ENCODE data around the gene GAS2.

The GAS2 gene

DNA sequence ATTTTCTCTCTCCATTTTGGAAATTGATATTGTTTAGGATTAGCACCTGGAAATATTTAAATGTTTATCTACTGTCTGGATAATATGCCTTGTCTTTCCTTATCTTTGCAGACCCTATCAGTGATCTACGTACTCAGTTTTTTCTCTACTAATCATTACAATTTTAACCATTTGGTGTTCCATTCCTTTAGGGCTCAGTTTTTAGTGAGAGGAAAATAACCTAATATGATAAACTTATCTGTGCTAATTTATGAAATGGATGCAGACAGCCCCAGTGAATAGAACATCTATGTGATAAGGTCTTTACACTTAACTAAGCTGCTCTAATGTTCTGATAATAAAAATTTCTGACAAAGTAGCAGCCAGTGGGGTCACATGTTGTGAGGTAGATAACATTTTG is 94.7 kb downstream of the GAS2 start:
- DNase-seq (ENCODE audit: low read depth in 2 of 2), result no peak
- TF ChIP-seq, protein P1, sequence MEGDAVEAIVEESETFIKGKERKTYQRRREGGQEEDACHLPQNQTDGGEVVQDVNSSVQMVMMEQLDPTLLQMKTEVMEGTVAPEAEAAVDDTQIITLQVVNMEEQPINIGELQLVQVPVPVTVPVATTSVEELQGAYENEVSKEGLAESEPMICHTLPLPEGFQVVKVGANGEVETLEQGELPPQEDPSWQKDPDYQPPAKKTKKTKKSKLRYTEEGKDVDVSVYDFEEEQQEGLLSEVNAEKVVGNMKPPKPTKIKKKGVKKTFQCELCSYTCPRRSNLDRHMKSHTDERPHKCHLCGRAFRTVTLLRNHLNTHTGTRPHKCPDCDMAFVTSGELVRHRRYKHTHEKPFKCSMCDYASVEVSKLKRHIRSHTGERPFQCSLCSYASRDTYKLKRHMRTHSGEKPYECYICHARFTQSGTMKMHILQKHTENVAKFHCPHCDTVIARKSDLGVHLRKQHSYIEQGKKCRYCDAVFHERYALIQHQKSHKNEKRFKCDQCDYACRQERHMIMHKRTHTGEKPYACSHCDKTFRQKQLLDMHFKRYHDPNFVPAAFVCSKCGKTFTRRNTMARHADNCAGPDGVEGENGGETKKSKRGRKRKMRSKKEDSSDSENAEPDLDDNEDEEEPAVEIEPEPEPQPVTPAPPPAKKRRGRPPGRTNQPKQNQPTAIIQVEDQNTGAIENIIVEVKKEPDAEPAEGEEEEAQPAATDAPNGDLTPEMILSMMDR (IDR thresholded peaks at IDR 0.05; ENCODE audit: low read depth, low read length), result no peak

DNA sequence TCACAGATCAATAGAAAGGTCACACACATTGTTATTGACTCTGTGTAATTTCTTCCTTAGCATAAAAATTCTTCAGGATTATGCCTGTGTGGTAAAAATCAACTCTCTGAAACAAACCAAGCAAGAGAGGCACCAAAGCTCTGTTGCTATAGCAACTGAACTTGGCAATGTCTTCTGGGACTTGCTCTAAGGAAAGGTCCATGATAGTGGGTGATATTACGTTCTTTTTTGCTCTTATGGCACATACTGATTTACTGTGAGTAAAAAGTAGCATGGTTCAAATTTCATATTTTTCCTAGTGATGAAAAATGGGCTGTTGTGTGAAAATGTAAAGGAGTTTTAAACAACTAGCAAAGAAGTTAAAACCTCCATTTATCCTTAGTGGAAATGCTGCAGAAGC is 96.8 kb downstream of the GAS2 start:
- H3K4me3 ChIP-seq (replicated peaks in 1 of 2; ENCODE audit: low read depth in 2 of 2, low read length in 2 of 2), result no peak overlapping the region
- TF ChIP-seq, protein P1 (IDR thresholded peaks at IDR 0.05; ENCODE audit: low read depth, low read length), result no peak
- DNase-seq (ENCODE audit: low read depth in 2 of 2), result no peak

More for the DNA sequence above, 94.7 kb downstream of the GAS2 start:
- H3K4me3 ChIP-seq (replicated peaks in 1 of 2; ENCODE audit: low read depth in 2 of 2, low read length in 2 of 2), result no peak overlapping the region

DNA sequence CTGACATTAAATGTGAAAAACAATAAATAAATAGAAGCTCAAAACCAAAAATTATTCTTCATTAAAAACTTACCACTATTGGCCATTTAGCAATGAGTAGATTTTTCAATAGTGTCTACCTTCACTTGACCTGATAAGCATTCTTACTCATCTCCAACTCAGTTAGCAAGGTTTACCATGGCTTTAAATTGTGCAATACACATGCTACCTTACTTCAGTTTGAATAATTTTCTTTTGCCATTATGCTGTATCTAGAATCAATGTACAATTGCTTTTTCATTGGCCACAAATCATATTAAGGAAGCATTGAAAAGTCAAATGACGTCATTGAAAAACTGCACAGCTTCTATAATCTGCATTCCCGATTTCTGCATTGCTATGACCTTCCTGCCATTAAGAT is 98.3 kb downstream of the GAS2 start:
- no peak overlapping the region for H3K4me3 ChIP-seq (replicated peaks in 1 of 2; ENCODE audit: low read depth in 2 of 2, low read length in 2 of 2)
- TF ChIP-seq, protein P1 (IDR thresholded peaks at IDR 0.05; ENCODE audit: low read depth, low read length), result no peak
- no peak for DNase-seq (ENCODE audit: low read depth in 2 of 2)

DNA sequence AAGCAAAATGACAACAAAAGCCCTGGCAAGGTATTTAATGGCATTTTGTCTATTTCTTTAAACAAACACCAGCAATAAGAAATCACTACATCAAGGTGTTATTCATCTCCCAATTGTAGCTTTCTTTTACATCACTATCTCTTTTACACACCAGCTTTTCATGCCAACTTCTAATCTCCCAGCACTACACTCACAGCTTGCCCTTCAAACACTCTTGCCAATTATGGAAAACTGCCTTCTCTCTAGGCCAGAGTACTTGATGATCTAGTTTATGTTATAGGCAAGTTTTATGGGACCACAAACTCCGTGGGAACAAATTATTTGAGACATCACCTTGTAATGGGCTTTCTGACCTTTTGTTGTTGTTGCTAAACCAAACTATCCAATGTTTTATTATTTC is 101.9 kb downstream of the GAS2 start:
- TF ChIP-seq, protein P1 (IDR thresholded peaks at IDR 0.05; ENCODE audit: low read depth, low read length), result no peak
- DNase-seq (ENCODE audit: low read depth in 2 of 2), result no peak
- no peak overlapping the region for H3K4me3 ChIP-seq (replicated peaks in 1 of 2; ENCODE audit: low read depth in 2 of 2, low read length in 2 of 2)

DNA sequence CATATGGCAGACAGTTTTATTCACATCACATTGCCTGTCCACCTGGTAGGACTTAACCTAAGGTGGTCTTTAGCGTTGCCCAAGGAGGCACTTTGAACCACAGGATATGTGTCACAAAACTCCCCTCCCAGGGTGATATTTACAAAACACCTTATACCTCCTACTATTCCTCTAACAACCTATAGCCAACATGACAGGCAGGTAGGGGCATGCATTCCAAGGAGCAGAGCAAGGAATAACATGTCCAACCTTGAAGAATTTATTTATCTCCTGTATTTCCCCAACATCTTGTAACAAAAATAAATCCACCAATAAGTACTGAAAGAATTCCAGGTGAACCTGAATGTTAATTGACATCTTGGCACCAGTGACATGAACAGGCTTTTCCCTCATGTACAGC is 102.7 kb downstream of the GAS2 start:
- no peak for DNase-seq (ENCODE audit: low read depth in 2 of 2)
- TF ChIP-seq, protein P1 (IDR thresholded peaks at IDR 0.05; ENCODE audit: low read depth, low read length), result no peak
- H3K4me3 ChIP-seq (replicated peaks in 1 of 2; ENCODE audit: low read depth in 2 of 2, low read length in 2 of 2), result no peak overlapping the region

DNA sequence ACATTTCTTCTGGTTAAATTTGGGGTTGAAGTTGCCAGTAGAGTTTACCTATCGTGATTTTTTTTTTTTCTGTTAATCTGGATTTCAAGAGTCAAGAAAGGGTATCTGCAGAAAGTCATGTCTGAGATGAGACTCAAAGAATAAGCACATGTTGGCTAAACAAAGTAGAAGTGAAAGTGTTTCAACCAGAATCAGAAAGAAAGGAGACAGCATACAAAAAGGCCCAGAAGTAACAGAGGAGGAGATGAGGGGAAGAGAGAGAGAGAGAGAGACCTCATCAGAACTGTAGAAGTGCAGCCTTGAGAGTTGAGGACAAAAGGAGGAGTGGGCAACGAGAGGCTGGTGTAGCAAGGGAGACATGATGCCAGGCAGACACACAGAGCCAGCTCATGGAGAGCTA is 108.3 kb downstream of the GAS2 start:
- TF ChIP-seq, protein P1 (IDR thresholded peaks at IDR 0.05; ENCODE audit: low read depth, low read length), result no peak
- DNase-seq (ENCODE audit: low read depth in 2 of 2), result no peak
- no peak overlapping the region for H3K4me3 ChIP-seq (replicated peaks in 1 of 2; ENCODE audit: low read depth in 2 of 2, low read length in 2 of 2)

DNA sequence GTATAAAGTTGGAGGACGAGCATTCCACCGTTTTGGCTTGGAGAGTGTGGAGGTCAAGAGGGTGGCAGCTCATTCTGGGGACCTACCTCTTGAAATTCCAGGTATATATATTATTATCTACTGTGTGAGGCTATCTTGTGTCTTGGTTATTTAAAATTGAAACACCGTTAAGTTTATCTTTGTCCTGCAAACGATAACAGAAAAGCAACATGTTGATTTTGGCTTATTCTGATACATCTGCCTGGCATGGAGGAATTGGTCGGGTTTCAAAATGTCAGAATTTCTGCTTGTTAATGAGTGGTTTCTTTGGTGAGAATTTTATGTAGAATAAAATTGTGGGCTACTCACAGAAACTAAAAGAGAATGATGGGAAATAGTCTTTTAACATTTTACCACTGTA is 108.8 kb downstream of the GAS2 start:
- TF ChIP-seq, protein P1 (IDR thresholded peaks at IDR 0.05; ENCODE audit: low read depth, low read length), result no peak
- no peak for DNase-seq (ENCODE audit: low read depth in 2 of 2)
- no peak overlapping the region for H3K4me3 ChIP-seq (replicated peaks in 1 of 2; ENCODE audit: low read depth in 2 of 2, low read length in 2 of 2)
